HPDE6-E6E7 (cell line): ENCODE results near the gene EFNA3.

Experiments
- DNase-seq: peaks from one replicate; pipeline ENCODE4 v3.0.0; 2011; ENCODE audit warnings: missing footprints; ENCODE audit errors: extremely low spot score

Gene EFNA3

DNA sequence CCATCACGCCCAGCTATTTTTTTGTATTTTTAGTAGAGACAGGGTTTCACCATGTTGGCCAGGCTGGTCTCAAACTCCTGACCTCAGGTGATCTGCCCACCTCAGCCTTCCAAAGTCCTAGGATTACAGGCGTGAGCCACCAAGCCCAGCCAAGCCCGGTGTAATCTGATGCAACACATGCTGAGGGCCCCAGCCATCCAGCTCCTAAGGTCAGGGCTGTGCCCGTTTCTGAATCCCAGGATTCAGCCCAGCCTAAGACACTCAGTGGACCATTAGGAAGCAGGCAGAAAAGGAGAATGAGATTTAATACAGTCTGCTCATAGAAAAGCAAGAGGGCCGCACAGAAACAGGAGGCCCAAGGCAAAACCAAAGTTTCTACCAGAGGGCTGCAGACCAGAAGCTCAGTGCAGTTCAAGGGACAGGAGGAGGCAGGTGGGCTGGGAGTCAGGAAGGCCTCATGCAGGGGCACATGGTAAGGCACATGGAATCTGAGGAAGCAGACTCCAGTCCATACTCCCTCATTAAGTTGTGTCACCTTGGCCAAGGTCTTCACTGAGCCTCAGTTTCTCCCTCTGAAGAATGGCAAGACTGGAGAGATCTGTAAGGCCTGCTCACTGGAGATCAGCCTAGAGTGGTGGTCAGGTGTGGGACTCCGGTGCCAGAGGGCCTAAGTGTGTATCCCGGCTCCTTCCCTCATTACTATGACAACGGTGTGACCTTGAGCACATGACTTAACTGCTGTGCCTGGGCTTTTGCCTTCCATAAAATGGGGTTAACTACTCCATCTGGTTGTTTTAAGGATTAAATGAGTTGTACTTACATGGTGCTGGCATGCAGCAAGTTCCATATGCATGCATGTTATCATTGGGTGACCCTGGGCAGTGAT lies 29.9 kb upstream of the EFNA3 start:
- no peak for DNase-seq

DNA sequence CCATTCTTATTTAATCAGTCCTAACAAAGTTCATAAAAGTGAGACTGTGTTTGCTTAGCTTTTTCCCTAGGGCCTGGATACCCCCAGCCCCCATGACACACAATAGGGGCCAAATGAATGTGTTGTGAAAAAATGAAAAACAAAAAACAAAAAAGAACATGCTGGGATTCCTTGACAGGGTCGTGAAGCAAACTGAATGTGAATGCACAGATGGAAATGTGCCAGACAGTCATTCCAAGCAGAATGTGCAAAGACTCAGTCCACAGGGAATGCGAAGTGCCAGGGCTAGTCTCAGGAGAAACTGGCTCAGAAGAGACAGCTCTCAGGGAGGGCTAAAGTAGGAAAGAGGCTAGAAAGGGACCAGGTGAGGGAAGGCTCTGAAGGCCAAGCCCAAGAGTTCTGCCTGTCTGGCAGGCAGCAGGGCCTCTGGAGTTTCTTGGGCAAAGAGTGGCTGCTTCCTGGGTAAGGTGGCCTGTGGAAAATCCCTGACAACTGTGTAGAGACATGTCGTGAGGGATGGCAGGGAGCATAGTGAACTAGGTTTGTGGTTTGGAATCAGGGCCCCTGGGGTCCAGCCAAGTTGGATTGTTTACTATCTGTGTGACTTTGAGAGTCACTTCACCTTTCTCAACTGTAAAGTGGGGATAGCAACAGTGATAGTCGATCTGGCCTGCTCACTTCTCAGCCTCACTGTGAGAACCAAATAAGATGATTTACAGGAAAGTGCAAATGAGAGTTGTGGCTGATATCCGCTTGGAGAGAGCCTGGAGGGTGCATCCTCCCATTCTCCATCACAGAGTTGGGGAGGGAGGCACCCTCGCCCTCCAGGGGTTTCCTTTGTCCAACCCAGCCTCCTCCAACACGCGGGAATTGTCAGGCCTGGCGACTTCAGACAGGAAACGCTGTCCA lies 28.7 kb upstream of the EFNA3 start:
- no peak for DNase-seq

DNA sequence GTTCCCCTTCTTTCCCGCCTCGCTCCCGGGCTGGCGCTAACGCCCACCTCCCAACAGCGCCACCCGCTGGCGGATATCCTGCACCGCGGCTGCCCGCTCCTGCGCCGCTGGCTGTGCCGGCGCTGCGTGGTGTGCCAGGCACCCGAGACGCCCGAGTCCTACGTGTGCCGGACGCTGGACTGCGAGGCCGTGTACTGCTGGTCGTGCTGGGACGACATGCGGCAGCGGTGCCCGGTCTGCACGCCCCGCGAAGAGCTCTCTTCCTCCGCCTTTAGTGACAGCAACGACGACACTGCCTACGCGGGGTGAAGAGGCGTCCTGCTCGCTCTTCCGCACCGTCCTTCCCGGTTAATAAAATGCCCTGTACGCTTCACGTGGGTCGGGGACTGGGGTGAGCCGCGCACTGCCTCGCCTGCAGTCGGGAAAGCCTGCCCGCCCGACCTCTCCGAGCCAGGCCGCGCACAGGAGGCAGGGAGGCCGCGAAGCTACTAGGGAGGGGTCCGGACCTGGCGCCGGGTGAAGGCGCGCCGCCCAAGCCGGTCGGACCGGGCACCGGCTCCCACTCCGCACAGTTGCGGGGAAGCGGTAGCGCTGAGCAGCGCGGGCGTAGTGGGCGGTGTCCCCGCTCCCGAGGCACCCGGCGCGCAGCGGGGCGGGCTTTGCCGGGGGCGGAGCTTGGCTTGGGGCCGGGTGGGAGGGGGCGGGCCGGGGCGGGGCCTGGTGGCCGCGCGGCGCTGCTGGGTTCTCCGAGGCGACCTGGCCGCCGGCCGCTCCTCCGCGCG lies 27.9 kb upstream of the EFNA3 start, which contains the start of gene ADAM15:
ADAM15 (plus strand) TSS at position 757 of the 782 bp plus-strand sequence. CDS start 71 bp downstream, outside the sequence.
- peak; percentile 79 for DNase-seq

DNA sequence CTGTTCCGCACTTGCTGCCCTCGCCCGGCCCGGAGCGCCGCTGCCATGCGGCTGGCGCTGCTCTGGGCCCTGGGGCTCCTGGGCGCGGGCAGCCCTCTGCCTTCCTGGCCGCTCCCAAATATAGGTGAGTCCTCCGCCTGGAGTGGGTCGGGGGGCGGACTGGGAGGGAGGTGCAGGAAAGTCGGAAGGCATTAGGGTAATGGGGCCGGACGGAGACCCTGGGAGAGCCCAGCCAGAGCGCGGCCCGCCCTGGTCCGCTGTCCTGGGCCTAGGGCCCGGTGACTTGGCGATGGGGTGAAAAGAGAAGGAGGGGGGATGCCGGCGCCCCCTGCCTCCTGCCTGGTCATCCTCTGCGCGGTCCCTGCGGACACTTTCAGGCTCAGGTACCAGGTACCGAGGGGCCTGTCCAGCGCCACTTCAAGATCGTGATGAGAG lies 27.3 kb upstream of the EFNA3 start:
- DNase-seq, result no peak

DNA sequence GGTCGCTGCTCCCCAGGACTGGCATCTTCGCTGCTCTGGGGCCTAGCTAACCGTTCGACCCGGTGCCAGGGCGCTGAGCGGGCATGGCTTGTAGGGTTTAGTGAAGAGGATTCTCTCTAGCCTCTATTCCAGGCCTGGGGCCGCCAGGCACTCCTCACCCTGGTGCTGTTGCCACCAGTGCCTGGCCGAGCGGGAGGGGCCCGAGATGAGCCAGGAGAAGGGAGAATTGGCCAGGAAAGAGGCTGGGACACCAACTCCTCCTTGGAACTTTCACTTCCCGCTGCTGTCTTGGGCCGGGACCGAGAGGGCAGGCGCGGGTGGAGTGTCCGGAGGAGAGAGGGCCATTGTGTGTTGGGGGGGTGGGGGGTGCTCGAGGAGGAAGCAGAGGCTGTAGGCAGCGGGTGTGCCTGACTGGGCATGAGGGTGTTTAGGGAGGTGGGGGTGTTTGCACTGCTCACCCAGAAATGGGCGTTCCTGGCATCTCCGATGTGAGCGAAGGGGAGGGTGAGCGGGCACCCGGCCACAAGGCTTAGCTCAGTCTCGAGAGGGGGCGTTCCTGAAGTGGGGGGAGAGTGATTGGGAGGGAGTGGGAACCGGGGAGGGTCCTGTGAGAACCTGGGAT lies 26.7 kb upstream of the EFNA3 start:
- peak; percentile 49 for DNase-seq

DNA sequence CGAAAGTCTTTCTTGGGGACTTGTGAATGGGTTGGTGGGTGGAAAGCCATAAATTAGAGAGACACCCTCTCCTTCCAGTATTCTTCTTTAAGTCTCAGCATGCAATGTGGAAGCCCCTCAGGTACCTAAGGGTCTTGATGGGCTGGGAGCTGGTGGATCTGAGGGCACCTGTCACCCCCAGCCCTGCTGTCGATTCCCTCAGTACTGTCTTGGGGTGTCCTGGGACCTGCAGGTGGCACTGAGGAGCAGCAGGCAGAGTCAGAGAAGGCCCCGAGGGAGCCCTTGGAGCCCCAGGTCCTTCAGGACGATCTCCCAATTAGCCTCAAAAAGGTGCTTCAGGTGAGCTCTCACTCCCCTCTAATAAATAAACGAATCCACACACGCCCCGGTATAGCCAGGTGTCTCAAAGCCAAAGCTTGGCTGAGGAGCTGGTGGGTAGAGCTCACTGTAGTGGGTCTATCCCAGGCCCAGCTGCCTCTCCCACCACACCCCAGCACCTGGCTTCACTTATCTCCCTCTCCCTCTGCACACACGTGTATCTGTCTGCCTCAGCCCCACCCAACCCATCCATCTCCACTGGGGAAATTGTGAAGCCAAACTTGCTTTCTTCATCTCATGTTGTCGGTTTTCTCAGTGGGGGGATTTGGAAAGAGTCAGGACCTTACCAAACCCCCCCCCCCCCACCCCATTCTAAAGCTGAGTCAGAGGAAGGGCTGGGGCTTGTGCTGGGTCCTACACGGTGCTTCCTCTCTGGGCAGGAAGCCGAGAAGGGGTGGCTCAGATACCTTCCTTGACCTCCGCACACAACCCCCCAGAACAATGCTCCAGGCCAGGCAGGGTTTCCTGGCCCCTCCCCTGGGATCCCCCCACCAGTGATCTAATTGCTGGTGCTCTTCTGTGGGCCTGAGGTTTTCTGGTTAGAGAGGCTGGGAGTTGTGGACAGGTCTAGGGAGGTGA lies 25.9 kb upstream of the EFNA3 start:
- DNase-seq, result peak; percentile 72

- DNase-seq, result no peak
Observed at GRCh38 chr1:155053531-155054105, 25.0 kb upstream of the EFNA3 start.

DNA sequence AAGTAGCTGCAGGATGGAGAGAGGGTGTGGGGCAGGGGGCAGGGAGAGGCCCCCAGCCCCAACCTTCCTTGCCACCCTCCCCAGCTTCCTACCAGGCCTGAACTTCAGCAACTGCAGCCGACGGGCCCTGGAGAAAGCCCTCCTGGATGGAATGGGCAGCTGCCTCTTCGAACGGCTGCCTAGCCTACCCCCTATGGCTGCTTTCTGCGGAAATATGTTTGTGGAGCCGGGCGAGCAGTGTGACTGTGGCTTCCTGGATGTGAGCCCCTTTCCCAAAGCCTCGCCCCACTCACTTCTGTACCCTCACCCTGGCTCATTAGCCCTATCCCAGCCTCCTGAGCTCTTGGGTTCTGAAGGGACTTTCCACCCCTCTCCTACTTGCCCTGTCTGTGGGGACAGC lies 21.5 kb upstream of the EFNA3 start:
- DNase-seq, result no peak

DNA sequence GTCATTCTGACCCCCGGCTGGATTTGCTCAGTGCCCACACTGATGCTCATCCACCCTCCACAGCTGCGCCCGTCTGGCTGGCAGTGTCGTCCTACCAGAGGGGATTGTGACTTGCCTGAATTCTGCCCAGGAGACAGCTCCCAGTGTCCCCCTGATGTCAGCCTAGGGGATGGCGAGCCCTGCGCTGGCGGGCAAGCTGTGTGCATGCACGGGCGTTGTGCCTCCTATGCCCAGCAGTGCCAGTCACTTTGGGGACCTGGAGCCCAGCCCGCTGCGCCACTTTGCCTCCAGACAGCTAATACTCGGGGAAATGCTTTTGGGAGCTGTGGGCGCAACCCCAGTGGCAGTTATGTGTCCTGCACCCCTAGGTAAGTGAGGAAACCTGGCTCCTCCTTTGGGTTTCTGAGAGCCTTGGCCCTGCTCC lies 20.8 kb upstream of the EFNA3 start:
- no peak for DNase-seq

GRCh38 chr1:155060736-155061135 lies 17.9 kb upstream of the EFNA3 start:
- DNase-seq, result no peak

DNA sequence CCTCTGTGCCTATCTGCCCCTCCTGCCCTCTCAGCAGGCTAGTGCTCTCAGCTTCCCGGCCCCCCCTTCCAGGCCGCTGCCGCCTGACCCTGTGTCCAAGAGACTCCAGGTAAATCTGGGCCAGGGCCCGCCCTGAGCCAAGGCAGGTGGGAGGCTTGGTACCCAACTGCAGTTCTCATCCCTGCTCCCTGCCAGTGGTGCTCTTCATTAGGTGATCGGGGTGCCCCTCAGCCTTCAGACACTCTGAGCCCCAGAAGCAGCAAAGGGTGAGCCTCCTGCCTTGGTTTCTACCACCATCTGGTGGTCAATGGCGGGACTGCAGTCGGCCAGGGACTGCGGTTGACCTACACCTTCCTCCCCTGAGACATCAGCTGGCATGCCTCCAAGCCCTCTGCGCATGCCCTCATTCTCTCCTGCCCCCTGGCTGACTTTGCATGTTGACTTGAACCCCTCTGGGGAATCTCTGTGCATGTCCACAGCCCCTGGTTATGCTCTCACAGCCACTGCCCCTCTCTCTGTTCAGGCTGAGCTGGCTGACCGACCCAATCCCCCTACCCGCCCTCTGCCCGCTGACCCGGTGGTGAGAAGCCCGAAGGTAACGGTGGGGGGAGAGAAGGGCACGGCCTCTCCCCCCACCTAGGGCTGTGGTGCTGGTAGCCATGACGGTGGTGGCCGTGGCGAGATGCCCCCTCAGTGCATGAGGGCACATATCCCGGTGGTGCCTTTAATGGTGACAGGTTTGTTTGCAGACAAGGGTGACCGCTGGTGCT lies 17.1 kb upstream of the EFNA3 start:
- DNase-seq, result no peak

- DNase-seq, result no peak
Observed at GRCh38 chr1:155062151-155062686, 16.4 kb upstream of the EFNA3 start.

DNA sequence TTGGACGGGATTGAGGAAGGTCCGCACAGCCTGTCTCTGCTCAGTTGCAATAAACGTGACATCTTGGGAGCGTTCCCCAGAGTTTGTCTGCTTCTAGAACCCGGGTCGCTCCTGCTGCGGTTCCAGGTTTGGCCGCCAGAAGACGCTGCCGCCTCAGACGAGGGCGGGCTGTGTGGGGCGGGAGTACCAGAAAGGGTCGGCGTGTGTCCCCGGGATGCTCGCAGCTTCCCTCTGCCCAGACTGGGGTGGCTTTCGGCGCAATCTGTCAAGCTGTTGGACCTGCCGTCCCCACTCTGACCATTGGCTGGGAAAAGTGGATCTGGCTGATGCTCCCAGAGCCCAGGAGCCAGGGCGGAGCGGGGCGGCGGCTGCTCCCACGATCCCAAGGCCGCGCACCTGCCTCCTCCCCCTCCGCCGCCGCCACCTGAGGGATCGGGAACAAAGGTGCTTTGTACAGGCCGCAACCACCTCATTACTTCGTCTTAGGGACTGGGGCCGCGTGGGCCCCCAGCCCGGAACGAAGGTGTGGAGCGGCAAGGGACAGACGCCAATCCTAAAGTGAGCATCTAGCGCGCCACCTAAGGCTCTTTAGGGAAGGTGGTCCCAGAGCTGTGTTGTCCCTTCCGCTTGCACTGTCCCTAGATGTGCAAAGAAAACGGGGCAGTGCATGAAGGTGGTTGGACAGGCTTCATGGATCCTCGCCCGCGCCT lies 15.8 kb upstream of the EFNA3 start:
- no peak for DNase-seq

DNA sequence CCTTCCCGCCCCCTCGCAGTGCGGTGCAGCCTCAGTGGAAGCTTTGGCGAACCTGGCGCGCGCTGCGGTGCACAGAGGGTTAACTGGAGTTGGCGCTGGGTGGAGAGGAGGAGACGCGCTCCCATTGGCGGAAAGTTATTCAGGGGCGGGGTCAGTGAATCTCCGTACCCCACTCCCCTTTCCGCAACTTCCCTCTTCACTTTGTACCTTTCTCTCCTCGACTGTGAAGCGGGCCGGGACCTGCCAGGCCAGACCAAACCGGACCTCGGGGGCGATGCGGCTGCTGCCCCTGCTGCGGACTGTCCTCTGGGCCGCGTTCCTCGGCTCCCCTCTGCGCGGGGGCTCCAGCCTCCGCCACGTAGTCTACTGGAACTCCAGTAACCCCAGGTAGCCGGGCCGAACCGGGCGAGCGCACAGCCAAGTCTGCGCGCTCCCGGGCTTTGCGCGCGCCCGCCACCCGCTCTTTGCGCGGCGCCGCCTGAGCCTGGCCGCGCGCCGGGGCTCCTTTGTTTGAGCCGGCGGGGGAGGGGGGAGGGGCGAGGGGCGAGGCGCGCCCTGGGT lies 15.0 kb upstream of the EFNA3 start, which contains the start of gene EFNA4:
EFNA4 (plus strand) TSS at position 191 of the 561 bp plus-strand sequence; CDS start at position 275, 84 bp downstream.
- peak; percentile 87 for DNase-seq

DNA sequence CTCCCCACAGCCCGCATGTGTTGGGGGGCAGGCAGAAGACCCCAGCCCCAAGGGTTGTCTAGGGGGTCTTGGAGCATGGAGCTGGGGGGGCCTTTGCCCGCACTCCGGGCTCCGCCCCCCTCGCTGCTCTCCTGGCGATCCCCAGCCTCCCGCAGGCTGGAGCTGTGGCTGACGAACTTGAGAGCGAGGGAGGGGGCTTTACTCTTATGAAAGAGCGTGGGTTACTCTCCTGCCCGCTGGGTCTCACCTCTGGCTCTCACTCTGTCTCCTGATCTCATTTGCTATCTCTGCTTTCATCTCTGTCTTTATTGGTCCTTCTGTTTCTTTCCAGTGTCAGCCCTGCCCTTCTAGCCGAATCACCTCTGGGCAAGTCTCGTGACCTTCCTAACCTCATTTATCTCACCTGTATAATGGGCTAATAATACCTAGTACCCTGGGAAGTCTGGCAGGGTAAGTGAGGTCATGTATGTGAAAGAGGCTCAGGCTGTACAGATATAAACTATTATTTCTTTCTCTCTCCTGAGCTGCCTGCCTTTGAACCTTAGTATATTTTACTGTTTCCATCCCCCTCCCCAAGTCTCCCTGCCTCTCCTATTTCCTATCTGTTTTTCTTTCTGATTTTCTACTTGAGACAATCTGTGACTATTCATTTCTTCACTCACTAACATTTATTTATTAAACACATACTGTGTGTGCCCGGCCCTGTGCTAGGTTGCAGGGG lies 14.4 kb upstream of the EFNA3 start:
- no peak for DNase-seq

DNA sequence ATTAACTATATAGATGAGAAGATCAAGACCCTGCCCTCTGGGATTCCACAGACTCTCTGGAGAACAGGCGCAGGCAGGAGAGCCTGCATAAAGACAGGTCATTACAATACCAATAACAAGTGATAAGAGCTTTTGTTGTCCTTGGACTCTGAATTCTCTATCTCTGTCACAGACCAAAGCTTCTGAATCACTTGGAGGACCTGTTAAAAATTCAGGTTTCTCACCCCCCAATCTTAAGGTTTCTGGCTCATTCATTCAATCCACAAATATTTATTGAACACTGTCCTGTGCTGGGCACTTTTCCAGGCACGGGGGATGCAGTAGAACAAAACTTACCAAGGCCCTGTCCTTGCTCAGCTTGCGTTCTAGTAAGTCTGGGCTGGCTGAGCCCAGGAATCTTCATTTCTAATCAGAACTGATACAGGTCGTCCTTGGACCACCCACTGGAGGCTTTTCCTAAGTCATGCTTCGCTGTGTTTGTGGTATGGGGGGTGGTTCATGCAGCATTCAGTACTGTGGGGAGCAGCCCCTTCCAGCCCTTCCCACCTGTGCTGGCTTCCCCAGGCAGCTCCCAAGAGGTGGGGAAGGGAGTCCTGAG lies 13.7 kb upstream of the EFNA3 start:
- DNase-seq, result no peak
